NT2/D1 (cell line): ENCODE data around the gene SMIM1.

ENCODE experiments used
- SUZ12 ChIP-seq: IDR thresholded peaks from 2 replicates; pipeline ENCODE4 v1.6.1; 2011; ENCODE audit not compliant: insufficient read length, insufficient read depth; ENCODE audit errors: extremely low read depth
- YY1 ChIP-seq: IDR thresholded peaks from 2 replicates; pipeline ENCODE4 v1.6.1; 2011; ENCODE audit not compliant: insufficient read length, insufficient read depth
- ZNF274 ChIP-seq: IDR thresholded peaks from 2 replicates; pipeline ENCODE4 v1.6.1; 2011; ENCODE audit warnings: mild to moderate bottlenecking, low read depth, low read length

DNA sequence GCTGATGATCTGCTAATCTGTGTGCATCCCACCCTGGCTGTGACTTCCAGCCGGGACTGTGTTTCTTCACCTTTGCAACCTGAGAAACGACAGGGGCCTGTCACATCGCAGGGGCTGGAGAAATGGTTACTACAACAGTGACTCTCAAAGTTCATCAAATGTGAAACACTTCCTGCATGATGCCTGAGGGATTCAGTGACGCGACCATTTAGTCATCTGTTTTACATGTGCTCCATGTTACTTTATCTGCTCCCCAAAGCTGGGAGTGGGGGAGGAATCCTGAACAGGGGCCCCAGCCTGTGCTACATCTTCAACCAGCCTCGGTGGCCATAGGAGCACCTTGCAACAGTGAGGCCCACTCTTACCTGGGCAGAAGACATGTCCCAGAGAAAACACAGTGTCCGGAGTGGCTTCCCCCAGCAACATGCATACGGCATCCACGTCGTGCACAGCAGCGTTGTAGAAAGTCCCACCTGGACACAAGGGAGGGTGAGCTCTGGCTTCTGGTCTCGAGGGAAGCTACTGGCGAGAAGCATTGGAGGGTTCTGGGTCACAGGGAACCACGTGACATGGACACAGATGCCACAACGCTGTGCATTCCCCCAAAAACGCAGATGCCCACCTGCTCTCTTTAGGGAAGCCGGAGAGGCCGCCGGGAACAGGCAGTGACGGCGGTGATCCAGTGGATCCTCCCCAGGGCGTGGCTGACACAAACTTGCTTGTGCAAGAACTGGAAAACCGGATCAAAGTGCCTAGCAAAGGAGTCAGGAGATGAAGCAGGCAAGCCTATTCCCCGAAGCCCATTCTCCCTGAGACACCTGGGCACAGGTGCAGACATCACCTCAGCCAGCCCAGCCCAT is 29.9 kb upstream of the SMIM1 start:
- TF ChIP-seq ZNF274 (no peak), SUZ12 (no peak), YY1 (no peak)
